Measurements from ENCODE around the gene MASTL. TPM values are rescaled to one million over a fixed set of nuclear protein-coding genes. Genes with fewer than 3 reads are reported as not detected.

The MASTL gene
- total and polyA plus RNA-seq, 2 donors (not counting 1 experiment from before 2014, with no cell fraction given) = 7.6 to 12.4 TPM

DNA sequence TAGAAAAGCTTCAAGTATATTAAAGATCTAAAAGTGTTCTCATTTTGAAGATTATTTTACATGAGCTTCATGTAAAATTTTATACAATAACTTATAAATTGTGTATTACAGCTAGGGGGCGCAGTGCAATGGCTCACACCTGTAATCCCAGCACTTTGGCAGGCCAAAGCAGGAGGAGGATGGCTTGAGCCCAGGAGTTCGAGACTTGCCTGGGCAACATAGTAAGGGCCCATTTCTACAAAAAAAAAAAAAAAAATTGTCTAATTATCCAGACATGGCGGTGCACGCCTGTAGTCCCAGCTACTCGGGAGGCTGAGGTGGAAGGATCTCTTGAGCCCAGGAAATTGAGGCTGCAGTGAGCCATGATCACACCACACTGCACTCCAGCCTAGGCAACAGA lies 68.8 kb downstream of the MASTL start:
- H3K27me3 Mint-ChIP-seq = no peaks in the 10 kb centered on the region
- ATAC-seq (ENCODE audit: low read depth) = no peak
- POLR2A ChIA-PET = interaction anchor here (0.7 to 1.2 kb wide), 5 partner anchors 11 to 425 kb away, joined by 3 to 8 read pairs (median 5); no protein-coding TSS in a partner anchor
- Histone ChIP-seq H3K27me3 (replicated peaks in 1 of 4; ENCODE audit: control extremely low read depth in 1 of 4, control insufficient read depth in 3 of 4, insufficient read depth in 4 of 4, low read length in 3 of 4) (no peaks in the 10 kb centered on the region), H3K79me2 (ENCODE audit: control insufficient read depth, insufficient read depth, low read length) (no peaks in the 10 kb centered on the region), H4K20me1 (ENCODE audit: control insufficient read depth, insufficient read depth, low read length, poor library complexity, severe bottlenecking) (no peaks in the 10 kb centered on the region), H3K4me2 (replicated peaks; ENCODE audit: low read depth, low read length, poor library complexity, severe bottlenecking) (no peak overlapping the region), H3K27ac (ENCODE audit: low read length in 2 of 2) (no peak overlapping the region), H2AFZ (ENCODE audit: insufficient read depth, low read depth, low read length, poor library complexity, severe bottlenecking) (no peak overlapping the region), H3K9me3 (ENCODE audit: control extremely low read depth in 1 of 3, control insufficient read depth in 2 of 3, insufficient read depth in 1 of 3, low read length in 2 of 3) (no peaks in the 10 kb centered on the region), H3K4me3 (ENCODE audit: control extremely low read depth in 1 of 5, extremely low read depth in 1 of 5, insufficient read depth in 1 of 5, low read depth in 2 of 5, low read length in 4 of 5) (no peak overlapping the region), H3K4me1 (ENCODE audit: control insufficient read depth in 2 of 2, insufficient read depth in 2 of 2, low read length in 2 of 2) (no peaks in the 10 kb centered on the region), H3K36me3 (replicated peaks in 1 of 2; ENCODE audit: control extremely low read depth in 1 of 2, control insufficient read depth in 1 of 2, extremely low read depth in 1 of 2, insufficient read depth in 2 of 2, low read length in 1 of 2) (peaks cover 6 to 50% of the 10 kb centered on the region in 2 experiments), H3K9ac (ENCODE audit: low read length) (no peak overlapping the region)
- no peaks in the 10 kb centered on the region for H3K4me1 Mint-ChIP-seq
- intact Hi-C loops (cut with micrococcal nuclease) = loop anchor here (1.0 to 2.0 kb wide), 3 partner anchors 17 to 136 kb away; partner anchors contain the start of gene ACBD5
- peak; percentile 67 for DNase-seq
- H3K4me3 Mint-ChIP-seq = no peak overlapping the region
- no peak for TF ChIP-seq EZH2 (IDR thresholded peaks at IDR 0.05; ENCODE audit: borderline replicate concordance, insufficient read depth, low read depth, low read length, poor library complexity, severe bottlenecking)
- TF ChIP-seq, protein P1, sequence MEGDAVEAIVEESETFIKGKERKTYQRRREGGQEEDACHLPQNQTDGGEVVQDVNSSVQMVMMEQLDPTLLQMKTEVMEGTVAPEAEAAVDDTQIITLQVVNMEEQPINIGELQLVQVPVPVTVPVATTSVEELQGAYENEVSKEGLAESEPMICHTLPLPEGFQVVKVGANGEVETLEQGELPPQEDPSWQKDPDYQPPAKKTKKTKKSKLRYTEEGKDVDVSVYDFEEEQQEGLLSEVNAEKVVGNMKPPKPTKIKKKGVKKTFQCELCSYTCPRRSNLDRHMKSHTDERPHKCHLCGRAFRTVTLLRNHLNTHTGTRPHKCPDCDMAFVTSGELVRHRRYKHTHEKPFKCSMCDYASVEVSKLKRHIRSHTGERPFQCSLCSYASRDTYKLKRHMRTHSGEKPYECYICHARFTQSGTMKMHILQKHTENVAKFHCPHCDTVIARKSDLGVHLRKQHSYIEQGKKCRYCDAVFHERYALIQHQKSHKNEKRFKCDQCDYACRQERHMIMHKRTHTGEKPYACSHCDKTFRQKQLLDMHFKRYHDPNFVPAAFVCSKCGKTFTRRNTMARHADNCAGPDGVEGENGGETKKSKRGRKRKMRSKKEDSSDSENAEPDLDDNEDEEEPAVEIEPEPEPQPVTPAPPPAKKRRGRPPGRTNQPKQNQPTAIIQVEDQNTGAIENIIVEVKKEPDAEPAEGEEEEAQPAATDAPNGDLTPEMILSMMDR (IDR thresholded peaks at IDR 0.05) = peak; percentile 88
- no peaks in the 10 kb centered on the region for H3K9me3 Mint-ChIP-seq (ENCODE audit: insufficient read depth)
- CTCF ChIA-PET = interaction anchor here (0.6 to 4.9 kb wide), 34 partner anchors 8 to 1018 kb away, joined by 3 to 52 read pairs (median 4); partner anchors contain the start of gene ACBD5
- WGBS (ENCODE audit: insufficient coverage) = 100% methylated on average over 4 of the region's 5 CpGs
- H3K27ac Mint-ChIP-seq = no peak overlapping the region

DNA sequence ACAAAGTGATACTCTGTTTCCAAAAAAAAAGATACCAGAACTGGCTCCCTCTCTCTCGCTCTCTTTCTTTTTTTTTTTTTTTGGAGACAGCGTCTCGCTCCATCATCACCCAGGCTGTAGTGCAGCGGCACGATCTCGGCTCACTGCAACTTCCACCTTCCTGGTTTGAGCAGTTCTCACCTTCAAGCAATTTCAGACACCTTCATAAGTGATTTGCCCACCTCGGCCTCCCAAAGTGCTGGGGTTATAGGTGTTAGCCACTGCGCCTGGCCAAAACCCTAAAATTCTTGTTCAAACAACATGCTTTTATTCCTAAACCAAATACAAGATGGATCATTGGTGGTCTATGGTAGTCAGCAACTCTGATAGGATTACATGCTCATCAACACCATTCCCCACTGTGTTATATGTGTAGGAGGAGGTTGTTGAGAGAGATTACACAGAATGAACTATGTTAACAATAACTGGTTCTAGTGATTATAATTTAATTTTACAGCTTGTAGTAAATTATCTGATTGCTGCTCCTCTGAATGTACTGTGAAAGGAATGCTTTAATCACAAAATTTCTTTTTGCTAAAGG lies 69.9 kb downstream of the MASTL start:
- DNase-seq = no peak

More for the DNA sequence above, 69.9 kb downstream of the MASTL start:
- Histone ChIP-seq H3K9ac (ENCODE audit: low read length) (no peak overlapping the region), H3K36me3 (replicated peaks in 1 of 2; ENCODE audit: control extremely low read depth in 1 of 2, control insufficient read depth in 1 of 2, extremely low read depth in 1 of 2, insufficient read depth in 2 of 2, low read length in 1 of 2) (peaks cover 1 to 53% of the 10 kb centered on the region in 2 experiments), H3K9me3 (ENCODE audit: control extremely low read depth in 1 of 3, control insufficient read depth in 2 of 3, insufficient read depth in 1 of 3, low read length in 2 of 3) (no peaks in the 10 kb centered on the region), H3K27ac (ENCODE audit: low read length in 2 of 2) (no peak overlapping the region), H3K4me3 (ENCODE audit: control extremely low read depth in 1 of 5, extremely low read depth in 1 of 5, insufficient read depth in 1 of 5, low read depth in 2 of 5, low read length in 4 of 5) (no peak overlapping the region), H3K4me1 (ENCODE audit: control insufficient read depth in 2 of 2, insufficient read depth in 2 of 2, low read length in 2 of 2) (no peaks in the 10 kb centered on the region), H3K27me3 (replicated peaks in 1 of 4; ENCODE audit: control extremely low read depth in 1 of 4, control insufficient read depth in 3 of 4, insufficient read depth in 4 of 4, low read length in 3 of 4) (no peaks in the 10 kb centered on the region), H2AFZ (ENCODE audit: insufficient read depth, low read depth, low read length, poor library complexity, severe bottlenecking) (no peak overlapping the region), H3K4me2 (replicated peaks; ENCODE audit: low read depth, low read length, poor library complexity, severe bottlenecking) (no peak overlapping the region), H3K79me2 (ENCODE audit: control insufficient read depth, insufficient read depth, low read length) (no peaks in the 10 kb centered on the region), H4K20me1 (ENCODE audit: control insufficient read depth, insufficient read depth, low read length, poor library complexity, severe bottlenecking) (no peaks in the 10 kb centered on the region)
- CTCF ChIA-PET = interaction anchor here (1.2 to 4.9 kb wide), 8 partner anchors 9 to 499 kb away, joined by 3 to 52 read pairs (median 6); no protein-coding TSS in a partner anchor
- Mint-ChIP-seq H3K27me3 (no peaks in the 10 kb centered on the region), H3K27ac (no peak overlapping the region), H3K4me1 (no peaks in the 10 kb centered on the region), H3K9me3 (ENCODE audit: insufficient read depth) (no peaks in the 10 kb centered on the region), H3K4me3 (no peak overlapping the region)
- TF ChIP-seq, protein P1 (IDR thresholded peaks at IDR 0.05) = no peak
- POLR2A ChIA-PET = no interaction called here
- no peak for ATAC-seq (ENCODE audit: low read depth)
- intact Hi-C loops (cut with micrococcal nuclease) = loop anchor here (2.0 kb wide), 1 partner anchor 16 kb away; the partner anchor contains the start of gene ACBD5
- WGBS (ENCODE audit: insufficient coverage) = 100% methylated on average over 1 of the region's 8 CpGs
